HepG2 (cell line): ENCODE results near the gene ANKRD12. TPM values are rescaled to one million over a fixed set of nuclear protein-coding genes. Genes with fewer than 3 reads are reported as not detected.

Experiments
- ARID2 ChIP-seq: sonication (generic); formaldehyde crosslinking; IDR thresholded peaks from 2 replicates; pipeline ENCODE4 v1.8.1; 2022; ENCODE audit warnings: mild to moderate bottlenecking, missing genetic modification reagents, borderline replicate concordance
- ARID5B ChIP-seq: IDR thresholded peaks from 2 replicates; pipeline ENCODE4 v1.4.0; 2020; ENCODE audit warnings: mild to moderate bottlenecking, missing genetic modification reagents
- ATF2 ChIP-seq: sonication (generic); formaldehyde crosslinking; IDR thresholded peaks from 2 replicates; pipeline ENCODE4 v1.4.0; 2020; ENCODE audit warnings: missing genetic modification reagents
- GLMP ChIP-seq: sonication (generic); formaldehyde crosslinking; IDR thresholded peaks from 2 replicates; pipeline ENCODE4 v1.9.0; 2021; ENCODE audit warnings: missing genetic modification reagents, mild to moderate bottlenecking, borderline replicate concordance
- HNF4G ChIP-seq, 2 experiments: sonication (generic) in 1 of 2; formaldehyde crosslinking in 1 of 2; IDR thresholded peaks; 2 replicates each; pipeline versions ENCODE4 v1.4.0 to v1.6.1; 2011 to 2020; ENCODE audit warnings: borderline replicate concordance in 2 of 2, low read depth in 2 of 2, mild to moderate bottlenecking in 2 of 2, low read length in 1 of 2, missing genetic modification reagents in 1 of 2, moderate library complexity in 1 of 2
- IRF2 ChIP-seq: IDR thresholded peaks from 2 replicates; pipeline ENCODE4 v1.6.1; 2018; ENCODE audit warnings: missing genetic modification reagents, missing compliant biosample characterization
- KLF16 ChIP-seq, 2 experiments: sonication (generic) in 1 of 2; formaldehyde crosslinking in 1 of 2; IDR thresholded peaks; 2 replicates each; pipeline versions ENCODE4 v1.6.1 to v1.8.0; 2016 to 2023; ENCODE audit warnings: missing genetic modification reagents in 2 of 2, missing compliant biosample characterization in 1 of 2
- PPARG ChIP-seq: conservative IDR thresholded peaks from 2 replicates; pipeline ENCODE4 v1.6.1; 2016; ENCODE audit warnings: missing biosample characterization, missing genetic modification reagents
- TAF15 ChIP-seq: fragments of 200-400 bp; formaldehyde crosslinking; IDR thresholded peaks from one replicate; pipeline ENCODE4 v1.6.1; 2018; ENCODE audit warnings: mild to moderate bottlenecking, low read depth, low read length; ENCODE audit not compliant: poor library complexity, severe bottlenecking
- TARDBP ChIP-seq: sonication (generic); formaldehyde crosslinking; IDR thresholded peaks from 2 replicates; pipeline ENCODE4 v1.8.0; 2022; ENCODE audit warnings: mild to moderate bottlenecking, missing genetic modification reagents
- TERF1 ChIP-seq: sonication (generic); formaldehyde crosslinking; IDR thresholded peaks from 2 replicates; pipeline ENCODE4 v1.8.0; 2022; ENCODE audit warnings: mild to moderate bottlenecking, missing genetic modification reagents, moderate library complexity
- ZNF260 ChIP-seq: sonication (generic); formaldehyde crosslinking; IDR thresholded peaks from 2 replicates; pipeline ENCODE4 v1.4.0; 2020; ENCODE audit warnings: missing genetic modification reagents, low read depth, mild to moderate bottlenecking, borderline replicate concordance
- ZNF276 ChIP-seq: sonication (generic); formaldehyde crosslinking; IDR thresholded peaks from 2 replicates; pipeline ENCODE4 v1.4.0; 2020; ENCODE audit warnings: mild to moderate bottlenecking, low read depth, missing genetic modification reagents
- ZNF317 ChIP-seq: sonication (generic); formaldehyde crosslinking; IDR thresholded peaks from 2 replicates; pipeline ENCODE4 v1.5.0; 2020; ENCODE audit warnings: mild to moderate bottlenecking, missing genetic modification reagents
- ZNF619 ChIP-seq: sonication (generic); formaldehyde crosslinking; IDR thresholded peaks from 2 replicates; pipeline ENCODE4 v1.4.0; 2020; ENCODE audit warnings: mild to moderate bottlenecking, missing genetic modification reagents
- ZNF678 ChIP-seq: sonication (generic); formaldehyde crosslinking; IDR thresholded peaks from 2 replicates; pipeline ENCODE4 v1.4.0; 2020; ENCODE audit warnings: mild to moderate bottlenecking, missing genetic modification reagents
- polyA plus RNA-seq, 8 experiments: library from polyadenylated mRNA; depleted of rRNA in 3 of 8; stranded (reverse) in 7 of 8; unstranded in 1 of 8; fragments of >200 nt; fragmentation: Illumina TruSeq in 4 of 8; extraction: Trizol in 4 of 8; gene quantifications; 2 replicates each; pipeline versions ENCODE4 v1.2.1 to v1.2.3, GENCODE V29; 2011 to 2016; ENCODE audit warnings: low read depth in 4 of 8, missing spikeins in 1 of 8, mixed read lengths in 1 of 8; ENCODE audit not compliant: insufficient read depth in 1 of 8
- total RNA-seq, 5 experiments: library from RNA; depleted of rRNA; stranded (reverse); fragments of >200 nt; fragmentation: Illumina TruSeq; extraction: Trizol; gene quantifications; 2 replicates each; pipeline ENCODE4 v1.2.3, GENCODE V29; 2016; ENCODE audit warnings: low read depth in 1 of 5
- TF ChIP-seq, protein P1 (sequence below): sonication (generic); formaldehyde crosslinking; conservative IDR thresholded peaks from 2 replicates; pipeline ENCODE4 v1.5.0; 2020; ENCODE audit warnings: missing genetic modification reagents

ANKRD12 gene
- total and polyA plus RNA-seq, 2 of the 13 experiments (the other 11 are each of a cell fraction or from before 2014, with no cell fraction given), result 6.0 to 23.2 TPM

- TF ChIP-seq ARID5B (CRISPR knock-in tag) (peak; percentile 88), KLF16 (CRISPR knock-in tag; IDR thresholded peaks at IDR 0.05) (0 out of 4 replicates have a peak, but pooled peaks of 1 of the 2 experiments have one; percentile 15), ZNF276 (CRISPR knock-in tag) (no peak), ATF2 (CRISPR knock-in tag) (peak; percentile 79), ZNF260 (CRISPR knock-in tag) (no peak), ZNF317 (CRISPR knock-in tag) (0 out of 2 replicates have a peak, but pooled peaks have one; percentile 28), IRF2 (CRISPR knock-in tag) (peak; percentile 57; the same call in 1 of the 2 replicates), ZNF619 (CRISPR knock-in tag) (no peak), ZNF678 (CRISPR knock-in tag) (no peak), HNF4G (IDR thresholded peaks at IDR 0.05; ENCODE audit: borderline replicate concordance, low read depth, low read length) (peak; percentile 80), HNF4G (CRISPR knock-in tag; IDR thresholded peaks at IDR 0.05; ENCODE audit: borderline replicate concordance, low read depth) (0 out of 2 replicates have a peak, but pooled peaks have one; percentile 31), TERF1 (CRISPR knock-in tag) (no peak), ARID2 (CRISPR knock-in tag) (no peak), GLMP (CRISPR knock-in tag) (no peak), PPARG (peak; percentile 90), TARDBP (CRISPR knock-in tag) (0 out of 2 replicates have a peak, but pooled peaks have one; percentile 20), TAF15 (no peak)
- TF ChIP-seq, protein P1, sequence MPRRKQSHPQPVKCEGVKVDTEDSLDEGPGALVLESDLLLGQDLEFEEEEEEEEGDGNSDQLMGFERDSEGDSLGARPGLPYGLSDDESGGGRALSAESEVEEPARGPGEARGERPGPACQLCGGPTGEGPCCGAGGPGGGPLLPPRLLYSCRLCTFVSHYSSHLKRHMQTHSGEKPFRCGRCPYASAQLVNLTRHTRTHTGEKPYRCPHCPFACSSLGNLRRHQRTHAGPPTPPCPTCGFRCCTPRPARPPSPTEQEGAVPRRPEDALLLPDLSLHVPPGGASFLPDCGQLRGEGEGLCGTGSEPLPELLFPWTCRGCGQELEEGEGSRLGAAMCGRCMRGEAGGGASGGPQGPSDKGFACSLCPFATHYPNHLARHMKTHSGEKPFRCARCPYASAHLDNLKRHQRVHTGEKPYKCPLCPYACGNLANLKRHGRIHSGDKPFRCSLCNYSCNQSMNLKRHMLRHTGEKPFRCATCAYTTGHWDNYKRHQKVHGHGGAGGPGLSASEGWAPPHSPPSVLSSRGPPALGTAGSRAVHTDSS (CRISPR knock-in tag), result no peak
These were observed 43.9 kb upstream of the ANKRD12 start (continued) for GRCh38 chr18:9092665-9093064.
